ENCODE measurements around the gene PRR18. TPM values are rescaled to one million over a fixed set of nuclear protein-coding genes. Genes with fewer than 3 reads are reported as not detected.

The PRR18 gene
- total and polyA plus RNA-seq, 2 of the 13 experiments (the other 11 are each of a cell fraction or from before 2014, with no cell fraction given), result 0.04 TPM

GRCh38 chr6:166308033-166308768 is at the start of gene PRR18 (continued):
- 0 out of 2 replicates have a peak, but pooled peaks have one; percentile 32 for TF ChIP-seq ZBED4 (CRISPR knock-in tag; IDR thresholded peaks at IDR 0.05; ENCODE audit: borderline replicate concordance)
- 0 out of 2 replicates have a peak, but pooled peaks have one; percentile 43 for TF ChIP-seq ZNF33B (CRISPR knock-in tag; IDR thresholded peaks at IDR 0.05)
- TF ChIP-seq CAMTA2 (CRISPR knock-in tag; IDR thresholded peaks at IDR 0.05; ENCODE audit: borderline replicate concordance), result peak; percentile 71
- TF ChIP-seq ZNF891 (CRISPR knock-in tag; IDR thresholded peaks at IDR 0.05), result peak; percentile 75; the same call in 1 of the 2 replicates
- TF ChIP-seq ZFX (CRISPR knock-in tag; IDR thresholded peaks at IDR 0.05; ENCODE audit: low read depth), result peak; percentile 63; the same call in 1 of the 2 replicates
- TF ChIP-seq ZBTB38 (CRISPR knock-in tag; IDR thresholded peaks at IDR 0.05), result peak; percentile 54; the same call in 1 of the 2 replicates
- TF ChIP-seq ZNF30 (CRISPR knock-in tag; IDR thresholded peaks at IDR 0.05), result peak; percentile 24; the same call in 1 of the 2 replicates

GRCh38 chr6:166355552-166355951 is 47.4 kb upstream of the PRR18 start:
- no peaks in the 10 kb centered on the region for H3K36me3 ChIP-seq (replicated peaks in 1 of 2; ENCODE audit: control insufficient read depth in 1 of 2, insufficient read depth in 2 of 2, low read length in 2 of 2)
- DNase-seq (ENCODE audit: low spot score) (no peak), ATAC-seq (peak; percentile 39), FAIRE-seq (no peak)
- H2AFZ ChIP-seq (ENCODE audit: low read length), result no peak overlapping the region
- no peak overlapping the region for H3K4me3 ChIP-seq (replicated peaks in 1 of 3; ENCODE audit: insufficient read depth in 1 of 3, low read depth in 2 of 3, low read length in 3 of 3)
- no peaks in the 10 kb centered on the region for H3K9me3 ChIP-seq (ENCODE audit: low read length)
- no peak overlapping the region for H3K9ac ChIP-seq (ENCODE audit: insufficient read depth, low read depth, low read length)
- no peak overlapping the region for H3K27ac ChIP-seq (ENCODE audit: extremely low read length, insufficient read depth, low read length)
- ChIA-PET POLR2A (no interaction called here), CTCF (ENCODE audit: low intra/inter-chr PET ratio, low total read pairs) (no interaction called here)
- H3K79me2 ChIP-seq (ENCODE audit: insufficient read depth, low read length), result no peaks in the 10 kb centered on the region
- WGBS (ENCODE audit: low lambda C conversion rate), result 67% methylated on average over 5 of the region's 5 CpGs
- 0 out of 2 replicates have a peak, but pooled peaks have one; percentile 22 for TF ChIP-seq ZNF687 (CRISPR knock-in tag; IDR thresholded peaks at IDR 0.05)
- TF ChIP-seq SOX6 (IDR thresholded peaks at IDR 0.05), result no peak
- TF ChIP-seq SOX6 (CRISPR knock-in tag; IDR thresholded peaks at IDR 0.05), result no peak
- in situ Hi-C loops (cut with HindIII; ENCODE audit: extremely low pct_ligation_motif_present, low pct_unique_long_range_greater_than_20kb), result no loop called here
- no peaks in the 10 kb centered on the region for H4K20me1 ChIP-seq (ENCODE audit: insufficient read depth, low read length)
- no TSS peak for BruUV-seq (replicated peaks)
- peaks cover 53% of the 10 kb centered on the region for H3K4me1 ChIP-seq (ENCODE audit: insufficient read depth, low read length)
- intact Hi-C loops (cut with micrococcal nuclease; ENCODE audit: unreplicated experiment), result no loop called here
- no peaks in the 10 kb centered on the region for H3K27me3 ChIP-seq (ENCODE audit: control insufficient read depth in 1 of 2, insufficient read depth in 2 of 2, low read length in 2 of 2)
- no peak overlapping the region for H3K4me2 ChIP-seq (ENCODE audit: low read depth, low read length)

Data from HepG2 (cell line).